ENCODE results near the gene AARS2. TPM values are rescaled to one million over a fixed set of nuclear protein-coding genes. Genes with fewer than 3 reads are reported as not detected.
A peak's percentile ranks its signal among the peaks of the same experiment; 100 is the strongest.

AARS2 gene
- total and polyA plus RNA-seq, 2 of the 4 experiments (the other 2 are of a cell fraction): 9.1 to 10.4 TPM

GRCh38 chr6:44264154-44265006, 48.8 kb downstream of the AARS2 start:
- WGBS, 2 experiments (ENCODE audit: extremely low coverage in 2 of 2, insufficient read length in 1 of 2): no CpG with 5 or more reads among the region's 13 CpGs
- H3K14ac ChIP-seq (replicated peaks; ENCODE audit: low read depth, low read length): peak overlapping the region; percentile 96
- peaks cover 14% of the 10 kb centered on the region for H3K9me1 ChIP-seq (ENCODE audit: insufficient read depth, low read length)
- dilution Hi-C loops (cut with HindIII; ENCODE audit: low sequenced_read_pairs, unreplicated experiment) (no loop called here), in situ Hi-C loops (cut with MboI; ENCODE audit: low sequenced_read_pairs) (no loop called here), intact Hi-C loops (cut with micrococcal nuclease) (no loop called here)
- H3K27ac ChIP-seq (ENCODE audit: insufficient read depth, low read length): peak overlapping the region; percentile 75
- H4K5ac ChIP-seq (ENCODE audit: low read depth, low read length): no peak overlapping the region
- DNase-seq: peak; percentile 31
- peak overlapping the region; percentile 91 for H2AFZ ChIP-seq (replicated peaks; ENCODE audit: low read length, poor library complexity)
- peak overlapping the region; percentile 82 for H3K9ac ChIP-seq (ENCODE audit: low read depth, low read length)
- H3K23ac ChIP-seq (ENCODE audit: low read depth, low read length): peak overlapping the region; percentile 88; the same call in 1 of the 2 replicates
- no peak overlapping the region; the same call in 2 of the 3 replicates for H2BK15ac ChIP-seq (ENCODE audit: low read depth, low read length)
- no peak for ATAC-seq (ENCODE audit: low read depth)
- peak overlapping the region; percentile 14; the same call in 1 of the 2 replicates for H3K56ac ChIP-seq (ENCODE audit: extremely low read depth, insufficient read depth, low read length)
- peak overlapping the region; percentile 98 for H2AK9ac ChIP-seq (replicated peaks; ENCODE audit: low read depth, low read length, poor library complexity)
- H3K4me3 ChIP-seq (ENCODE audit: insufficient read depth, low read depth, low read length): peak overlapping the region; percentile 90
- peak overlapping the region; percentile 39 to 55; a peak in 2 of 4 replicates for H4K8ac ChIP-seq (ENCODE audit: low read depth in 2 of 2, low read length in 2 of 2)
- peak overlapping the region; percentile 29 for H2BK5ac ChIP-seq (ENCODE audit: low read depth, low read length, poor library complexity, severe bottlenecking)
- peak overlapping the region; percentile 99 for H3K4me2 ChIP-seq (ENCODE audit: low read depth, low read length)
- H2AK5ac ChIP-seq (ENCODE audit: low read depth, low read length): peak overlapping the region; percentile 84
- no peaks in the 10 kb centered on the region for H3K9me3 ChIP-seq (ENCODE audit: control insufficient read depth, insufficient read depth, low read length)
- H4K20me1 ChIP-seq (ENCODE audit: insufficient read depth, low read length): peaks cover 9% of the 10 kb centered on the region
- H3K18ac ChIP-seq (ENCODE audit: low read depth, low read length): peak overlapping the region; percentile 9; the same call in 1 of the 2 replicates
- H2BK120ac ChIP-seq (ENCODE audit: low read depth, low read length): no peak overlapping the region; the same call in 1 of the 2 replicates
- BruUV-seq (replicated peaks): no TSS peak
- H3K4ac ChIP-seq (ENCODE audit: low read depth, low read length): peak overlapping the region; percentile 74
- TF ChIP-seq USF2 (IDR thresholded peaks at IDR 0.05; ENCODE audit: low read depth, low read length) (no peak), BHLHE40 (IDR thresholded peaks at IDR 0.05; ENCODE audit: low read depth, low read length) (peak; percentile 57)
- POLR2A ChIA-PET (ENCODE audit: unreplicated experiment): no interaction called here
- peaks cover 22% of the 10 kb centered on the region for H3K4me1 ChIP-seq (ENCODE audit: control insufficient read depth, insufficient read depth, low read length)
- CTCF ChIA-PET: interaction anchor here (0.7 to 1.6 kb wide), 2 partner anchors 49 to 101 kb away, joined by 3 to 4 read pairs; partner anchors contain the start of gene AARS2
- H4K91ac ChIP-seq (ENCODE audit: insufficient read depth, low read depth, low read length): peak overlapping the region; percentile 56; the same call in 1 of the 2 replicates
- H3K27me3 ChIP-seq (ENCODE audit: control insufficient read depth, insufficient read depth, low read length): peaks cover 12% of the 10 kb centered on the region
- peaks cover 24 to 37% of the 10 kb centered on the region in 2 experiments for H3K79me1 ChIP-seq (ENCODE audit: low read depth in 1 of 2, low read length in 2 of 2)
- H2BK20ac ChIP-seq (ENCODE audit: low read depth, low read length): no peak overlapping the region; the same call in 1 of the 2 replicates
- H3K36me3 ChIP-seq (ENCODE audit: control insufficient read depth, insufficient read depth, low read length): peaks cover 7% of the 10 kb centered on the region

Data from IMR-90 (cell line).